ENCODE measurements around the gene CTSA.
"Not testable (repeated sequence)": the region's sequence is repeated elsewhere in the genome, so short reads cannot be mapped to it uniquely, and the experiment has no call there.

CTSA gene

GRCh38 chr20:45919542-45920399, 28.6 kb downstream of the CTSA start:
- DNase-seq = peak; percentile 73

- DNase-seq = no peak
Observed at GRCh38 chr20:45920462-45921336, 29.6 kb downstream of the CTSA start.

- no peak for DNase-seq
Observed at GRCh38 chr20:45921337-45922189, 30.4 kb downstream of the CTSA start.

GRCh38 chr20:45924391-45925261, 33.5 kb downstream of the CTSA start:
- peak; percentile 36 for DNase-seq

- DNase-seq = no peak
Observed at GRCh38 chr20:45925821-45926506, 34.8 kb downstream of the CTSA start.

- no peak for DNase-seq
Observed at GRCh38 chr20:45926731-45927070, 35.6 kb downstream of the CTSA start.

GRCh38 chr20:45927071-45927878, 36.1 kb downstream of the CTSA start:
- no peak for DNase-seq

- DNase-seq = not testable (repeated sequence)
Observed at GRCh38 chr20:45931680-45932079, 40.5 kb downstream of the CTSA start.

GRCh38 chr20:45933266-45934045, 42.3 kb downstream of the CTSA start:
- peak; percentile 70 for DNase-seq

- DNase-seq = peak; percentile 47
Observed at GRCh38 chr20:45934046-45934585, 43.0 kb downstream of the CTSA start.

- DNase-seq = peak; percentile 97
Observed at GRCh38 chr20:45934586-45935415, 43.7 kb downstream of the CTSA start, which contains the start of gene PCIF1. Gene PCIF1 (plus strand): TSS chr20:45934683. CDS start chr20:45939000, 4,317 bp downstream.

GRCh38 chr20:45935416-45936046, 44.4 kb downstream of the CTSA start:
- DNase-seq = no peak

- DNase-seq = no peak
Observed at GRCh38 chr20:45937765-45938164, 46.6 kb downstream of the CTSA start.

- DNase-seq = no peak
Observed at GRCh38 chr20:45938727-45939438, 47.7 kb downstream of the CTSA start.

- no peak for DNase-seq
Observed at GRCh38 chr20:45940053-45940452, 48.9 kb downstream of the CTSA start.

GRCh38 chr20:45940469-45940868, 49.3 kb downstream of the CTSA start:
- DNase-seq = no peak

GRCh38 chr20:45943613-45944012, 52.5 kb downstream of the CTSA start:
- DNase-seq = no peak

All from fibroblast of upper back skin (primary cell).